ENCODE data around the gene FHIT. TPM values are rescaled to one million over a fixed set of nuclear protein-coding genes. Genes with fewer than 3 reads are reported as not detected.

The FHIT gene
- total and polyA plus RNA-seq, 2 of the 4 experiments (the other 2 are of a cell fraction), result 0.07 TPM; not detected in 1

GRCh38 chr3:60698117-60698516, 553.1 kb downstream of the FHIT start:
- no peak overlapping the region for H2BK20ac ChIP-seq (ENCODE audit: low read depth, low read length)
- H4K8ac ChIP-seq (ENCODE audit: low read depth in 2 of 2, low read length in 2 of 2), result no peak overlapping the region
- intact Hi-C loops (cut with micrococcal nuclease) (no loop called here), in situ Hi-C loops (cut with MboI; ENCODE audit: low sequenced_read_pairs) (no loop called here), dilution Hi-C loops (cut with HindIII; ENCODE audit: low sequenced_read_pairs, unreplicated experiment) (no loop called here)
- H2AFZ ChIP-seq (replicated peaks; ENCODE audit: low read length, poor library complexity), result no peak overlapping the region
- no peak overlapping the region for H2BK120ac ChIP-seq (ENCODE audit: low read depth, low read length)
- H3K9ac ChIP-seq (ENCODE audit: low read depth, low read length), result no peak overlapping the region
- DNase-seq, result no peak
- no peaks in the 10 kb centered on the region for H3K9me1 ChIP-seq (ENCODE audit: insufficient read depth, low read length)
- no peak overlapping the region for H2BK5ac ChIP-seq (ENCODE audit: low read depth, low read length, poor library complexity, severe bottlenecking)
- H3K4ac ChIP-seq (ENCODE audit: low read depth, low read length), result no peak overlapping the region
- H4K5ac ChIP-seq (ENCODE audit: low read depth, low read length), result no peak overlapping the region
- H3K4me1 ChIP-seq (ENCODE audit: control insufficient read depth, insufficient read depth, low read length), result no peaks in the 10 kb centered on the region
- no peaks in the 10 kb centered on the region for H4K20me1 ChIP-seq (ENCODE audit: insufficient read depth, low read length)
- no peak overlapping the region for H3K56ac ChIP-seq (ENCODE audit: extremely low read depth, insufficient read depth, low read length)
- H3K4me3 ChIP-seq (ENCODE audit: insufficient read depth, low read depth, low read length), result no peak overlapping the region
- no peak for ATAC-seq (ENCODE audit: low read depth)
- no peak overlapping the region for H2AK5ac ChIP-seq (ENCODE audit: low read depth, low read length)
- no peak overlapping the region for H2BK15ac ChIP-seq (ENCODE audit: low read depth, low read length)
- no TSS peak for BruUV-seq (replicated peaks)
- H2AK9ac ChIP-seq (replicated peaks; ENCODE audit: low read depth, low read length, poor library complexity), result no peak overlapping the region
- no peak overlapping the region for H3K23ac ChIP-seq (ENCODE audit: low read depth, low read length)
- no peaks in the 10 kb centered on the region for H3K9me3 ChIP-seq (ENCODE audit: control insufficient read depth, insufficient read depth, low read length)
- H3K18ac ChIP-seq (ENCODE audit: low read depth, low read length), result no peak overlapping the region
- no peaks in the 10 kb centered on the region for H3K36me3 ChIP-seq (ENCODE audit: control insufficient read depth, insufficient read depth, low read length)
- ChIA-PET CTCF (no interaction called here), POLR2A (ENCODE audit: unreplicated experiment) (no interaction called here)
- H3K4me2 ChIP-seq (ENCODE audit: low read depth, low read length), result no peak overlapping the region
- TF ChIP-seq RCOR1 (IDR thresholded peaks at IDR 0.05; ENCODE audit: insufficient replicate concordance, low read length) (no peak), SMC3 (IDR thresholded peaks at IDR 0.05; ENCODE audit: low read depth, low read length) (no peak), CHD1 (IDR thresholded peaks at IDR 0.05; ENCODE audit: low read depth, low read length) (no peak), BHLHE40 (IDR thresholded peaks at IDR 0.05; ENCODE audit: low read depth, low read length) (no peak), RAD21 (IDR thresholded peaks at IDR 0.05; ENCODE audit: low read length) (no peak)
- WGBS, 2 experiments (ENCODE audit: extremely low coverage in 2 of 2, insufficient read length in 1 of 2), result no CpG with 5 or more reads among the region's 3 CpGs
- H4K91ac ChIP-seq (ENCODE audit: insufficient read depth, low read depth, low read length), result no peak overlapping the region
- no peak overlapping the region for H3K14ac ChIP-seq (replicated peaks; ENCODE audit: low read depth, low read length)
- H3K27me3 ChIP-seq (ENCODE audit: control insufficient read depth, insufficient read depth, low read length), result no peaks in the 10 kb centered on the region
- H3K79me1 ChIP-seq (ENCODE audit: low read depth in 1 of 2, low read length in 2 of 2), result no peaks in the 10 kb centered on the region
- H3K27ac ChIP-seq (ENCODE audit: insufficient read depth, low read length), result no peak overlapping the region
